ENCODE results near the gene TAS1R1.

The TAS1R1 gene

GRCh38 chr1:6587261-6588005 lies 32.3 kb downstream of the TAS1R1 start:
- H3K9ac ChIP-seq = peak overlapping the region in 7 of 11 experiments; percentile 4 to 56 (median 34); a peak in 11 of 22 replicates
- peaks cover 79 to 100% (median 89%) of the 10 kb centered on the region in 10 experiments for H3K4me1 ChIP-seq
- H3K4me3 ChIP-seq = no peak overlapping the region
- no peaks in the 10 kb centered on the region for H3K27me3 ChIP-seq
- H3K9me3 ChIP-seq (replicated peaks in 1 of 11) = no peaks in the 10 kb centered on the region
- H3K4me2 ChIP-seq = peak overlapping the region; percentile 67 to 89 (median 85); a peak in 21 of 22 replicates
- H3K27ac ChIP-seq = peak overlapping the region in 1 of 11 experiments; percentile 5; a peak in 2 of 22 replicates
- peaks cover 34 to 78% (median 50%) of the 10 kb centered on the region in 11 experiments for H3K36me3 ChIP-seq
- H4K20me1 ChIP-seq = peaks cover 82 to 100% (median 96%) of the 10 kb centered on the region in 11 experiments
- no peak for TF ChIP-seq Cebpa-rat (IDR thresholded peaks at IDR 0.05)

GRCh38 chr1:6588128-6588892 lies 33.2 kb downstream of the TAS1R1 start:
- no peak for TF ChIP-seq Cebpa-rat (IDR thresholded peaks at IDR 0.05)
- Histone ChIP-seq H3K9me3 (replicated peaks in 1 of 11) (no peaks in the 10 kb centered on the region), H3K4me1 (peaks cover 80 to 100% (median 88%) of the 10 kb centered on the region in 10 experiments), H3K9ac (peak overlapping the region in 3 of 11 experiments; percentile 45 to 56 (median 53); a peak in 4 of 22 replicates), H4K20me1 (peaks cover 91 to 100% (median 98%) of the 10 kb centered on the region in 11 experiments), H3K4me2 (peak overlapping the region; percentile 67 to 89 (median 85)), H3K4me3 (no peak overlapping the region), H3K27me3 (no peaks in the 10 kb centered on the region), H3K36me3 (peaks cover 41 to 80% (median 55%) of the 10 kb centered on the region in 11 experiments), H3K27ac (0 out of 22 replicates have a peak overlapping the region, but pooled peaks of 1 of the 11 experiments have one; percentile 5)

- H3K27me3 ChIP-seq = no peaks in the 10 kb centered on the region
- peak overlapping the region; percentile 67 to 89 (median 85) for H3K4me2 ChIP-seq
- peaks cover 98 to 100% (median 100%) of the 10 kb centered on the region in 11 experiments for H4K20me1 ChIP-seq
- peak overlapping the region in 2 of 11 experiments; percentile 21 to 27; a peak in 1 of 22 replicates for H3K27ac ChIP-seq
- H3K9me3 ChIP-seq (replicated peaks in 1 of 11) = no peaks in the 10 kb centered on the region
- no peak for TF ChIP-seq Cebpa-rat (IDR thresholded peaks at IDR 0.05)
- peaks cover 48 to 84% (median 62%) of the 10 kb centered on the region in 11 experiments for H3K36me3 ChIP-seq
- H3K4me1 ChIP-seq = peaks cover 77 to 98% (median 88%) of the 10 kb centered on the region in 10 experiments
- H3K9ac ChIP-seq = peak overlapping the region in 7 of 11 experiments; percentile 1 to 56 (median 44); a peak in 9 of 22 replicates
- no peak overlapping the region for H3K4me3 ChIP-seq
These were observed 33.9 kb downstream of the TAS1R1 start for GRCh38 chr1:6588893-6589520.

GRCh38 chr1:6590046-6590445 lies 34.9 kb downstream of the TAS1R1 start:
- no peak overlapping the region for H3K4me3 ChIP-seq
- H3K4me2 ChIP-seq = peak overlapping the region; percentile 67 to 89 (median 85); a peak in 21 of 22 replicates
- no peaks in the 10 kb centered on the region for H3K27me3 ChIP-seq
- 0 out of 22 replicates have a peak overlapping the region, but pooled peaks of 1 of the 11 experiments have one; percentile 27 for H3K27ac ChIP-seq
- H3K4me1 ChIP-seq = peaks cover 71 to 94% (median 82%) of the 10 kb centered on the region in 10 experiments
- H3K36me3 ChIP-seq = peaks cover 58 to 84% (median 71%) of the 10 kb centered on the region in 11 experiments
- H3K9ac ChIP-seq = peak overlapping the region in 3 of 11 experiments; percentile 13 to 56 (median 45); a peak in 2 of 22 replicates
- no peaks in the 10 kb centered on the region for H3K9me3 ChIP-seq (replicated peaks in 1 of 11)
- TF ChIP-seq Cebpa-rat (IDR thresholded peaks at IDR 0.05) = no peak
- peaks cover 97 to 100% (median 100%) of the 10 kb centered on the region in 11 experiments for H4K20me1 ChIP-seq

- no peaks in the 10 kb centered on the region for H3K27me3 ChIP-seq
- no peak for TF ChIP-seq Cebpa-rat (IDR thresholded peaks at IDR 0.05)
- H3K27ac ChIP-seq = peak overlapping the region in 5 of 11 experiments; percentile 3 to 53 (median 26); a peak in 8 of 22 replicates
- H3K4me3 ChIP-seq = no peak overlapping the region; a peak in 2 of 20 replicates
- H3K9me3 ChIP-seq (replicated peaks in 1 of 11) = no peaks in the 10 kb centered on the region
- H3K4me2 ChIP-seq = peak overlapping the region; percentile 58 to 89 (median 85)
- peak overlapping the region in 5 of 11 experiments; percentile 25 to 52 (median 44); a peak in 10 of 22 replicates for H3K9ac ChIP-seq
- H3K4me1 ChIP-seq = peaks cover 64 to 91% (median 71%) of the 10 kb centered on the region in 10 experiments
- peaks cover 98 to 100% (median 100%) of the 10 kb centered on the region in 11 experiments for H4K20me1 ChIP-seq
- peaks cover 69 to 86% (median 74%) of the 10 kb centered on the region in 11 experiments for H3K36me3 ChIP-seq
These were observed 36.1 kb downstream of the TAS1R1 start for GRCh38 chr1:6591222-6591621.

GRCh38 chr1:6591644-6592043 lies 36.5 kb downstream of the TAS1R1 start:
- Histone ChIP-seq H3K4me1 (peaks cover 64 to 86% (median 68%) of the 10 kb centered on the region in 10 experiments), H3K9me3 (replicated peaks in 1 of 11) (no peaks in the 10 kb centered on the region), H3K27me3 (no peaks in the 10 kb centered on the region), H3K4me2 (peak overlapping the region; percentile 58 to 89 (median 85)), H3K9ac (peak overlapping the region in 6 of 11 experiments; percentile 4 to 52 (median 41); a peak in 11 of 22 replicates), H3K27ac (peak overlapping the region in 5 of 11 experiments; percentile 3 to 53 (median 26); a peak in 8 of 22 replicates), H3K36me3 (peaks cover 71 to 90% (median 78%) of the 10 kb centered on the region in 11 experiments), H4K20me1 (peaks cover 98 to 100% (median 100%) of the 10 kb centered on the region in 11 experiments), H3K4me3 (peak overlapping the region in 1 of 10 experiments; percentile 25; a peak in 2 of 20 replicates)
- no peak for TF ChIP-seq Cebpa-rat (IDR thresholded peaks at IDR 0.05)

- peak overlapping the region in 2 of 11 experiments; percentile 3 to 21; a peak in 1 of 22 replicates for H3K27ac ChIP-seq
- H4K20me1 ChIP-seq = peaks cover 98 to 100% (median 100%) of the 10 kb centered on the region in 11 experiments
These were observed 37.3 kb downstream of the TAS1R1 start for GRCh38 chr1:6592441-6592840.

More at GRCh38 chr1:6592441-6592840, 37.3 kb downstream of the TAS1R1 start:
- Histone ChIP-seq H3K4me3 (no peak overlapping the region), H3K36me3 (peaks cover 71 to 95% (median 82%) of the 10 kb centered on the region in 11 experiments), H3K9ac (peak overlapping the region in 2 of 11 experiments; percentile 16 to 48; a peak in 2 of 22 replicates), H3K4me2 (peak overlapping the region; percentile 58 to 89 (median 85)), H3K9me3 (replicated peaks in 1 of 11) (no peaks in the 10 kb centered on the region), H3K27me3 (no peaks in the 10 kb centered on the region), H3K4me1 (peaks cover 58 to 86% (median 64%) of the 10 kb centered on the region in 10 experiments)
- no peak for TF ChIP-seq Cebpa-rat (IDR thresholded peaks at IDR 0.05)
